ENCODE data around the gene MANBA.

DNA sequence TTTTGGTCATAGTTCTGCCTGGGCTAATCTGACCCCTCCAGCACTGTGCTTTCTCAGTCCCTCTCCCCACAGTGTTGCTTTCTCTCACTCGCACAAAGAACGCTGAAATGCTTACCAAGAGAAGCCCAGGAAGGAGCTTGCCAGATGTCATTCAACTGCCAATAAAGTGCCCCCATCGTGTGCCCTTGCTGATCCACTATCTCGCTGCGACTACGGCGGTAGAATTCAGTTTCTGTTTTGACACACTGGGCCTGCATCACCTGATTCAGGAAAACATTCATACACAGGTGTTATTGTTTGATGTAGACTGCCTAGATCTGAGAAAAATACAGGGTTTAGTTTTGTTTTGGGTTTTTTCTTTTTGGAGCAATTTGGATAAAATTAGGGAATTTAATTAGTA is 121.2 kb downstream of the MANBA start:
- TF ChIP-seq, protein P1, sequence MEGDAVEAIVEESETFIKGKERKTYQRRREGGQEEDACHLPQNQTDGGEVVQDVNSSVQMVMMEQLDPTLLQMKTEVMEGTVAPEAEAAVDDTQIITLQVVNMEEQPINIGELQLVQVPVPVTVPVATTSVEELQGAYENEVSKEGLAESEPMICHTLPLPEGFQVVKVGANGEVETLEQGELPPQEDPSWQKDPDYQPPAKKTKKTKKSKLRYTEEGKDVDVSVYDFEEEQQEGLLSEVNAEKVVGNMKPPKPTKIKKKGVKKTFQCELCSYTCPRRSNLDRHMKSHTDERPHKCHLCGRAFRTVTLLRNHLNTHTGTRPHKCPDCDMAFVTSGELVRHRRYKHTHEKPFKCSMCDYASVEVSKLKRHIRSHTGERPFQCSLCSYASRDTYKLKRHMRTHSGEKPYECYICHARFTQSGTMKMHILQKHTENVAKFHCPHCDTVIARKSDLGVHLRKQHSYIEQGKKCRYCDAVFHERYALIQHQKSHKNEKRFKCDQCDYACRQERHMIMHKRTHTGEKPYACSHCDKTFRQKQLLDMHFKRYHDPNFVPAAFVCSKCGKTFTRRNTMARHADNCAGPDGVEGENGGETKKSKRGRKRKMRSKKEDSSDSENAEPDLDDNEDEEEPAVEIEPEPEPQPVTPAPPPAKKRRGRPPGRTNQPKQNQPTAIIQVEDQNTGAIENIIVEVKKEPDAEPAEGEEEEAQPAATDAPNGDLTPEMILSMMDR (IDR thresholded peaks at IDR 0.05), result no peak
- TF ChIP-seq POLR2A (IDR thresholded peaks at IDR 0.05), result no peak

Data from ovary (tissue), 3 donors.